GM19351 (cell line): Measurements from ENCODE around the gene SLITRK3.
"Not testable (repeated sequence)": the region's sequence is repeated elsewhere in the genome, so short reads cannot be mapped to it uniquely, and the experiment has no call there.

Experiments
- ATAC-seq: cut with Tn5 transposase; IDR thresholded peaks from one replicate; pipeline ENCODE4 v1.9.1; 2021; ENCODE audit warnings: mild to moderate bottlenecking, moderate library complexity; ENCODE audit not compliant: unreplicated experiment

The SLITRK3 gene

GRCh38 chr3:165192610-165193192, 3.5 kb downstream of the SLITRK3 start:
- ATAC-seq: no peak

GRCh38 chr3:165191491-165191890, 4.7 kb downstream of the SLITRK3 start:
- ATAC-seq: no peak

GRCh38 chr3:165188452-165188851, 7.7 kb downstream of the SLITRK3 start:
- ATAC-seq: no peak

- peak; percentile 98 for ATAC-seq
These were observed 10.4 kb downstream of the SLITRK3 start for GRCh38 chr3:165185707-165186327.

- ATAC-seq: no peak
These were observed 14.6 kb downstream of the SLITRK3 start for GRCh38 chr3:165181556-165181955.

- no peak for ATAC-seq
These were observed 25.9 kb downstream of the SLITRK3 start for GRCh38 chr3:165170236-165170635.

GRCh38 chr3:165169368-165169767, 26.8 kb downstream of the SLITRK3 start:
- ATAC-seq: no peak

GRCh38 chr3:165162883-165163282, 33.3 kb downstream of the SLITRK3 start:
- no peak for ATAC-seq

GRCh38 chr3:165159760-165160421, 36.3 kb downstream of the SLITRK3 start:
- no peak for ATAC-seq

- no peak for ATAC-seq
These were observed 38.2 kb downstream of the SLITRK3 start for GRCh38 chr3:165158011-165158410.

- ATAC-seq: no peak
These were observed 39.3 kb downstream of the SLITRK3 start for GRCh38 chr3:165156757-165157420.

- ATAC-seq: no peak
These were observed 47.2 kb downstream of the SLITRK3 start for GRCh38 chr3:165148876-165149441.

GRCh38 chr3:165144271-165144670, 51.9 kb downstream of the SLITRK3 start:
- no peak for ATAC-seq

- ATAC-seq: not testable (repeated sequence)
These were observed 56.3 kb downstream of the SLITRK3 start for GRCh38 chr3:165139918-165140317.
